Ammon's horn (tissue), 1 donor: Measurements from ENCODE around the gene EPHA5.

Experiments used
- DNase-seq: peaks from one replicate; pipeline ENCODE4 v3.0.0-alpha.2; 2016; ENCODE audit warnings: low spot score

Gene EPHA5

DNA sequence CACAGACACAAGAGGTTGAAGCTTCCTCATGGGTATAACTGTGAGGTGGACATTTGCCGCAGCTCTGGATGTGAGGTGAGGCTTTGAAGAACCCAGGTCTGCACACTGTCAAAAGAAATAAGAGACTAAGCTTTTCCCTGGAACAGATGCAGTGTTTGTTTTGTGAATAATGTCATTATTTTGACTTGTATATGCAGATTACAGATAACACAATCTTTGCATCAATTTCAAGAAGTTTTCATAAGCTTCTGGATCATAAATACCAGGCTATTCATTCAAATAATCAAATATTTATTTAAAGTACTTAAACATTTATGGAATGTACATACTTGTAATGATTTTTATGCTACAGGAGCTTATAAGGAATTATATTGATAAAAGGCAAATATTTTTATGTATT is 174.8 kb downstream of the EPHA5 start:
- no peak for DNase-seq

DNA sequence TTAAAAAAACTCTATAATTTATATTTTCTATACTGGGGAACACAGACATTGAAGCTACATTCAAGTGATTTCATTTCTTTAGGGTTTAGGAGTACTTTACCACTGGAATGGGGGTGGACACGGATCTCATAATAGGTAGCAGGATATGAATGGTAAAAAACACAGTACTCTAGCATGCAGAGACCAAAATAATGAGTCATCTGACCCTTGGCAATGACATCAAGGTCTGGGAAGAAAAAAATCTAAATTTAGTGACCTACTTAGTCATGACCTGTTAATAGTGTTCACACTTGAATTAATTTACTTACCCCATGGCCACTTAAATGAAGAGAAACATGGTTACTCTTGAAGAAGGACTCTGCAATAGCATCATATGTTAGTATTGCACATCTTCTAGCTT is 187.9 kb downstream of the EPHA5 start:
- DNase-seq: no peak

DNA sequence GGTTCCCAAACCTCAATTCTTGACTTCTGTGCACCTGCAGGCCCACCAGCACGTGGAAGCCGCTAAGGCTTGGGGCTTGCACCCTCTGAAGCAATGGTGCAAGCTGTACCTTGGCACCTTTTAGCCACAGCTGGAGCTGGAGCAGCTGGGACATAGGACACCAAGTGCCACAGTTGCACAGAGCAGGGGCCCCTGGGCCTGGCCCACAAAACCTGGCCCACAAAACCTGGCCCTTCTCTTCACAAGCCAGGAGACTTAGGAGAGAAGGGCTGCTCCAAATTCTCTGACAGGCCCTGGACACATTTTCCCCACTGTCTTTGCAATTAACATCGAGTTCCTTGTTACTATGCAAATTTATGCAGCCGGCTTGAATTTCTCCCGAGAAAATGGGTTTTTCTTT is 197.8 kb downstream of the EPHA5 start:
- DNase-seq: no peak

DNA sequence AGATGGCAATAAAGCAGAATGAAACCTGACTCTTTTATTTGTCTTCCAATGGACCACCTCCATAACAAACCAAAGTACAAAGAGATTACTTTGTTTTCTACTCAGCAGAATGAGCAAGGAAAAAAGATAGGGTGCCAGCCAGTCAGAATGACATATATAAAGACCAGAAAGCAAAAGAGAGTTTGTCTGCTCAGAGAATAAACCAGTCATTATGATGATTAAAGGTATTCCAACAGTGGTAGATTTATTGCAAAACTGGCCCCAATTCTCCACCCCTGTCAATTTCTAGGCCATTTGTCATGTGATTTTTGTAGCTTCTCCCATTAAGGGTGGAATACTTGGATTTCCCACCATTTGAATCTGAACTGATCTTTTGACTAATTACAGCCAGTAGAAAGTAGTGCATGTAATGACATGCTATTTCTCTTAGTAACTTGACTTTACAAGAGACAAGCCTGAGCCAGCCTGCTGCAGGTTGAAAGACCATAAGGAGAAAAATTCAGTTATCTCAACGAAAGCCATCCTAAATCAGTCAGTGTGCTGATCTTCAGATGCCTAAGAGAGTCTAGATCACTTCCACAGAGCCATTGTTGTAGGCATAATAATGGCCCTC is 203.1 kb downstream of the EPHA5 start:
- DNase-seq: no peak

DNA sequence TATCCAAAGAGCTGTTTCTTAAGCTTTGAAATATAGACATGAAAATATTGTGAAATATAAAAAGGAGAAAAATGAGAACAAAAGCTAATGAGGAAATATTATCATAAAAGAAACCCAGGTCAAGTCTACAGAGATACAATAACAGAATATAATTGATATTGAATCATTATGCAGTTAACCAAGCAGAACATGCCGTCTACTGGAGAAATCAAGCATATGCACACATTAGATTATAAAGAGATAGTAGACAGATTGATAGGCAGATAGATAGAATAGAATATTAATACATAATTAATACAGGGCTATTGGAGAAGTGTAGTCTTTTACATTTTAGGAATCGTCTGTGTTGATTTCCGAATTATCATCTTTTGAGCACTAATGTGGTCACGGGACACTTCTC is 208.5 kb downstream of the EPHA5 start:
- DNase-seq: no peak

DNA sequence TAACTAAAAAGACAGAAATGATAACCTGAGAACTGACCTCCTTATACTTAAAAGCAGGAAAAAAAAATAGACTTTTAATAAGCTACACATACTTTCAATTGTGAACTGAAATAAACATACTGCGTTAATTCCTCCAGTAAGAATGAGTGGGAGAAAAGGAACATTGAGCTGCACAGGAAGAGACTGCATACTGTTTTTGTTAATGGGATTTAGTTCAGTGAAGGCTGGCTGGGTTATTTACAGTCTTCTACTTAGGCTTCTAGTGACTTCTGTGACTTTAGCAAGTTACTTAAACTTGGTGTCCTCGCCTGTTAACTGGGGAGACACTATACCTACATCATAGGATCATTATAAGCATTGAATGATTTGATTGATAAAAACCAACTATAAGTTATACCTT is 213.3 kb downstream of the EPHA5 start:
- no peak for DNase-seq

DNA sequence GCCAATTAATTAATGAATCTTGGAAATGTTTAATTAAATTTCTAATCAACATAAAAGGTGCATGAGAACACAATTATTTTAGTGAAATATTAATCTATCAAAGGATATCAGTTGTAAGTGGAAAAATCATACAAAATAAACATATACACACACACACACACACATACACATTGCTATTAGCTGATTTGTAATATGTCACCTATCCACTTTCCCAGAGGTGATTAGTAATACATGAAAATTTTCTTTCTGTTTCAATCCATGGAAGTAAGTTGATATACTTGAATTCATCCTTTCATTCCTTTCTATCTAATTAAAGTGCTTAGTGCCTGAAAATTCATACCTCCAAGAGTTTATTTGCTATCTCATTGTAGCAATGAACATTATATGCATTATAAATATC is 213.7 kb downstream of the EPHA5 start:
- DNase-seq: no peak

DNA sequence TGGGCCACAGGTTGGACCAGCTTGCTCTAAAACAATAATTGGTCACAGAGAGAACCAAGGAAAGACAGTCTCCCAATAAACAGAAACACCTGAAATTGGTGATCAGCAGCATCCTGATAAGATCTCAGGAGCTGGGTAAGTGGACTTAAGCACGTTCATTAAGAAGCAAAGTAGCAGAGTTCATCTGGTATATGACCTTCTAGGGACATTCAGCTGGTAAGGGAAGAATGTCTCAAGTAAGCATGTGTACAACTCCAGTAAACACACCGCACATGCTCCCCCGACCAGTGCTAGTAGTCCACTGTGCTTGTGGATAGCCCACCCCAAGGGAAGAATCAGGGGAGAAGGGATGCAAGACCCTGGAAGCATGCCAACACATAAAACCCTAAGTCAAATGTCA is 216.9 kb downstream of the EPHA5 start:
- DNase-seq: no peak

DNA sequence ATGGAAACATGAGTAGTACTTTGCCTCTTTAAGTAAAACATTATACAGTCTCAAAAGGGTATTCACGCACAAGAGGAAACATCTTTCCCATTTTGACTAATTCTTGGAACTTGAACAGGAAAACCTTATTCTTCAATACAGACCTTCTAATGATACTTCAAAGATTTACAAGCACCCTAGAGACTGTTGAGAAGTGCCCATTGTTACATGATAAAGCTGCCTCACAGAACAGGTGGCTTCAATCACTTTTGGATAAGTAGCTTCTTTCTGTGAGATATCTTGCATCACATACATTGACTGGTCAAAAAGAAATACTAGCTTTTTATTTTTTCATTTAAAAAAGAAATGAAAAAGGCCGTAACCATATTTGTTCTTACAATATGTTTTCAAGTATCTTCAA is 219.4 kb downstream of the EPHA5 start:
- no peak for DNase-seq

DNA sequence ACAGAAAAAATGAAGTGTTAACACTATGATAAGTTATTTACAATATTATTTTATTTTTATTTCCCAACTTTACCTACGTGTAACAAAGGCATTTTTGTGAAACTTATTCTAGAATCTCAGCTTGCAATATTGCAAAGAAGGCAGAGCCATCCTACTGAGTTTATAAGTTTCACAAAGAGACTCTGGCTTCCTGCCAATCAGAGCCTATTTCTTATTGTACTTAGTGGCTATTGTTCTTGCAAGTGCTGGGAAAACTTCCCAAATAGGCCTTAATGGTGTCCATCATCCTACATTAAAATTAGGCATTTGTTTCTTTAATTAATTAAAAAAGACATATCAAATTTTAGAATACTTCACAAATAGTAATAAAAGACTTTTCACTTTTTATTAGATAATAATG is 233.2 kb downstream of the EPHA5 start:
- DNase-seq: no peak

DNA sequence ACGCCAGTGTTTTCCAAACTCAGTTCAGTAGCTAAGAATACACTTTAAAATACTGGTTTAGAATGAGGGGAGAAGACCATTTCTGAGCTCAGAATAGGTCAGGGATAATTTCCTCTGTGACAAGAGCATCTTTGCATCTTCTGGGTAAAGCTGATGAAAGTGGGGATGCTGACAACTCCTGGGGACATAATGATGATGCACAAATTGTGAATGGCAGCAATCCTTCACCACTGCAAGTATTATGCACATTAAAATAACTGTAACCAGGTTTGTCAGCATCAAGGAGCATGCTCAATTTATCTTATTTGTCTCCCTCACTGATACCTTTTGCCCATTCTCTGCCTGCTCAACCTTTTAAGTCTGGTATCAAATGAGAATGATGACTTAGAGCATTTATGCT is 248.2 kb downstream of the EPHA5 start:
- no peak for DNase-seq

DNA sequence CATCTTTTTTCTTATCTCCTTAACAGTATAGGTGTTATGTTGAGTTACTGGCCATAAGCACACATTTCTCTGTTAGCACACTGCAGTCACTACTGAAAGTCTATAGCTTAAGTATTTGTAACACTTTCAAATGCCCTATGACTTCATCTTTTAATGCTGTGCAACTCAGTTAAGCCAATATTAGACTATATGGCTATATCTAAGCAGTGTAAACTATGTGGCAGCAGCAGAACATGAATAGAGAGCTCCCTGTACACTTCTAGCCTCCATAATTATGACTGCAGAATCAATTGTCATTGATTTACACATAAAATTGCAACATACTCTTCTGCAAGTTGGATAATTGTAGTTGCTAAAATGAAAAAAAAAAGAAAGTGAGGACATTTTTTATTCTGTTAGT is 250.3 kb downstream of the EPHA5 start:
- DNase-seq: no peak

DNA sequence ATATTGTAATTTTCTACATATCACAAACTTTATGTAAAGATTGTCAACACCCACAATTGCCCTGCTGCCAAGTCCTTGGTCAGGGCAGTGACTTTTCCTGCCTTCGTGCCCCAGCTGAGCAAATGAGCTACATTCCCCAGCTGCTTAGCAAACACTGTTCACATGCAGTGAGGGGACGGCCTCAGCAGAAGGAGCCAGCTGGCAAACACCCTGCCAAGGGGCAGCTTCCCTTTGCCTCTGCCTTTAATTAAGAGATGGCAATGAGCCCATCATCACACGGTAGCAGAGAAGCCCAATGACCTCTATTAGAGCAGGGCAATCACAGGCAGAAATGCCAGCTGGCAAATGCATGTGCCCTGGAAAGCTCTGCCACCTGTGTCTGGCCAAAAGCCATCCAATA is 253.4 kb downstream of the EPHA5 start:
- DNase-seq: peak; percentile 19

DNA sequence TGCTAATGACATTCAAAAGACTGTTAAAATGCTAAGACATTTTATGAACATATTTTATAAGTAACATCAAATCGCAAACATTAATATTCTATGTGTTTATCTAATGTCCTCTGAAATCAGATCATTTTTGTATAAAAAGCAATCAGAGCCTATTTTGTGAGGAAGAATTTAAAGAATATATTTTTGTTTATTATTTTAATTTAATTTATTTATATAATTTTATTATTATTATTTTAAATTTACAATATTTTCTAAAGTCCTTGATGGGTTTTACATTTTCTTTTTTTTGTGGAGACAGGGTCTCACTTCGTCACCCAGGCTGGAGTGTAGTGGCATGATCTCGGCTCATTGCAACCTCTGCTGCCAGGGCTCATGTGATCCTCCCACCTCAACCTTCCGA is 262.8 kb downstream of the EPHA5 start:
- DNase-seq: no peak

DNA sequence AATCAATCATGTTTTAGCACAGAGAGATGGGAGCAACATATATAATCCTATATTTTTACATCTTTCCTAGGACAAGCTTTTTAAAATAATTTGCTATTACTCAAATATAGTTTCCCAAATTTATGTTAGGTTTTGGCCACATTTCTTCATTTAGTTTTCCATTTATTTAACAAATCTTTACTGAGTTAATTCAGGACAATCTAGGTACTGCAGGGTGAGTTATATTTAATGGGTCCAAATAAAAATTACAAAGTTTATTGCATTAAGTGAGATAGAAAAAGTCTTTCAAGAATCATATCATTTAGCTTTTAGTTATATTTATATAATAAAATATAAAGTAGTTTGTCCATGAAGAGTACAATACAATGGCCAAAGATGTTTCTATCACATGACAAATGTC is 269.2 kb downstream of the EPHA5 start:
- DNase-seq: no peak

DNA sequence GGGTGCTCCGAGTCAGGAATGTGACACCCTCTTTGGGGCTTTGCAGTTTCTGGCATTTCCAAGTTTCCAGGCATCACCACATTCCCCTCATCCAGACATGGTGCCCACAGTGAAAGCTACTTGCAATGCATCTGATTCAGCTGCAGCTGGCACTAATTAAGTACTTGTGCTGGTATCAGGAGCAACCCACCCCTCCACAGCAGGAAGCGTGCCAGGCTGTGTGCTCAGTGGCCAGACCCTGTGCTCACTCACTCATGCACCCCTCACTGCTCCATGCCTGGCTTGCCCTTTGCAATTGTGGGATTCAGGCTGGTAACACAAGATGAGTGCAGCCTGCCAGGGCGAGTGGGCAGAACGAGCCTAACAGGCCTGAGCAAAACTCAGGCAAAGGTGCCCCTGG is 271.2 kb downstream of the EPHA5 start:
- DNase-seq: no peak

DNA sequence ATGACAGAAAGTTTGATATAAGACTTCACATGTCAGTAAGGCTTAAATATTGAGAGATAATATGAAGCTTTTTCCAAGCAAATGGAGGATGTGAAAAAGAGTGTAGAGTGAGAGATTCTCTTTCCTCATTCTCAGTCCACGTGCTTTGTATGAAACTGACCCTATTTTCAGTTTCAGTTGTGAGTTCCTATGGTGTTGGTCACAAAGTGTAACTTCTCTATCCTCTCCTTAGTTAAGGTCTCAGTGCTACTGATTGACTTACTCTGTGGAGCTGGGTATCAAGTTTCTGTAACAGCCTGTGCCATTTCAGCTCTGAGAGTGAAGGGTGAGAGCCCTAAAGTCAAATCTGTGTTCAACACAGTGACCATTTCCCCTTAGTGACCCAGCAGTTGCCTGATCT is 277.2 kb downstream of the EPHA5 start:
- no peak for DNase-seq

DNA sequence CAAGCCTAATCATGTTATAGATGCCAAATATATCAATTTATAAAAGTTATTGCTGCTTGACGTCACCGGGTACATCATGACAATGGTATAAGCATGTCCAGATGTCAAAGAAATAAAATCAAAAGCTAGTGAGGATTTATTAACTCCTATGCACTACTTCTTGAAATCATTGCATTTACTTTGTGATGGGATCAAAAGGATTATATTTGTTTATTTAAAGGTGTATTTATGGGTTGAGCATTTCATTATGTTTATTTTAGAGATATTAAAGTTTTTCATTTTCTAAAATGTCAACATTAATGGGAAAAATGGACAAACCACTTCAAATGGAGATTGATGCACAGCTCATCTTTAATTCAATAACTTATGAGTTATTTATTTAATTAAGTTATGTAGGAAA is 277.8 kb downstream of the EPHA5 start:
- no peak for DNase-seq

DNA sequence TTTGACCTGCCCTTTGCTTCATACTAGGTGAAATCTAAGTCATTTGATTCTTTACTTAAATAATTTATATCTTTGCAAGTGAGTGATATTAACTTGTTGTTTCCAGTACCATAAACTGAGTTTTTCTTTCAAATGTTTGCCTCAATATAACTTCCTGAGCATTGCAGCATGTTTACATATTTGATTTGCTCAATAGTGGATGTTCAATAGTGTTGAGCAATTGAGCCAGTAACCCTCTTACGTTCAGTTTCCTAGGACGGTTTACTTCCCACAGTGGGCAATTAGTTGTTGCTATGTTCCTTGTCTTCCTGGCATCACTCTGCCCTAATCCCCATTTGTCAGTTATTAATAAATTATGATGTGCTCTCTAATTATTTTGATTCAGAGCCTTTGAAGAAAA is 278.5 kb downstream of the EPHA5 start:
- no peak for DNase-seq

DNA sequence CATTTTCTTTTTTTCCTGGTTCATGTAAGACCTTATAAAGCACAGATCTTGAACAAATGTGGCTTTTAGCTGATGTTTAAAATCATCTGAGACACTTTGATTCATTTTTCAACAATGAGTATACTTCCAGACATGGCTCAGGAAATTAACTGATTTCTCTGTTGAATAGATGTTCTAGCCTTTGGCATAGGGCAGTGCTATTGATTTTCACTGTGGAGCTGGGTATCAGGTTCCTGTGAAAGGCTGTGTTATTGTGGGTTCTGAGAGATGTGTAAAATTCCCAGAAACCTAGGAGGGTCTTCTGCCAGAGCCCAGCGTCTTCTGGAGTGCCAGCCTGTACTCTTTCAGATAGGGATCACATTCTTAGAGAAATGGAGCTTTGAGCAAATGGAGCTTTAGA is 278.9 kb downstream of the EPHA5 start:
- DNase-seq: no peak

DNA sequence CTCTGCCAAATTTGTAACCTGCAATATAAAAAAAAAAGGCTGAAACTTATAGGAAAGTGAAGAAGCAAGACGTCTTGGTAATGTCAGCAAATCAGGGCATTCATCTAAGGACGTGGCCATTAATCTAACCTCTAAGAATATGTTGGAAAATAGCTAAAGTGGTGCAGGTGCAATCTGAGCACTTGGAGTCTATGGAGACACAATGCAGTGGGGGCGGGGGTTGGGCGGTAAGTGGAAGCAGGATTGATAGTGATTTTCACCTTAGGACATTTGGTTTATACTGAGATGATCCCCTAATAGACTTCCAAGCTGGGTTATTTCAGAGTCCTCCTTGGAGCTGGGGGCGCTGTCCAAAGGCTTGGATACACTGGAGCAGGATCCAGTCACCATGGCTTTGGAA is 283.4 kb downstream of the EPHA5 start:
- no peak for DNase-seq

DNA sequence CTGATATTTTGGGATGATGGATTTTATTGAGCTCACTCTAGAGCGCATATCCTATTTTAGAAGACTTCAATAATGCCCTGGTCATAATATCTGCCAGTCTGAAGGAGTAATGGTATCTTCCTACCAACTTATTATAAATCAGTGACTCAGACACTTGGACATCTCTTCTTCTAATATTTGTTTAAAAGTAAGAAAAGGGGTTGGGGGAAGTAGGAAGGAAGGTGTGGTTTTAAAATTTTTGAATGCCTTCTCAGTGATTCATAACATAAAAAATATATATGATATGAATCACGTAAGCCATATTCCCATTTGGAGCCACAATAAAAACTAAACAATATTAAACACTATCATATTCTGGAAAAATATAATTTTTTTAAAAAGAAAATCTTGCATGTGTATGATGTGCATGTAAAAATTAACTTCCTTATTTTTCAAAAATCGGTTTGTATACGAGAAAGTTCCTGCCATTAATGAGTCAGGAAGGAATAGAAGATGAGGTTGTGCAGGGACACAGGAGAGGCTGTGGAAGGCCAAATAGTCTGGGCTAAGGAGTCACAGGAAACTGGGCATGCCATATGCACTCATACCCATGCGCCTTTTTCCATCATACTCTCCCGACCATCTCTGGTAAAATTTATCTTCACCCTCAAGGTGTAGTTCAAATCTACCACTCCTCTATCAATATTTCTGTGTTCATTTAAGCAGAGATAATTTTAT is 286.5 kb downstream of the EPHA5 start:
- no peak for DNase-seq

DNA sequence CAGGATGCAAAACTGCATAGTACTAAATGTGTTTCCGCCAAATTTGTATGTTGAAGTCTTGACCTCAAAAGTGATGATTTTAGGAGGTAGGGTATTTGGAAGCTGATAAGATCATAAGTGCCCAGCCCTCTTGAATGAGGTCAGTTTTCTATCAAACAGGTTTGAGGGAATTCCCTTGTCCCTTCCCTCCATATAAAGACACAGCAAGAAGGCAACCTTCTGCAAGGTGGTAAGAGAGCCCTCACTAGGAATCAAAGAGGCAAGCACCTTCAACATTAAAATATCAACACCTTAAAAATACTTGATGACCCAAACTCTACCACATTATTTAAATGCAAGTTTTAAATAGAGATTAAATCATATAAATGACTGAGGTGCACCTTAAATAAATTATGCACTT is 288.6 kb downstream of the EPHA5 start:
- no peak for DNase-seq

DNA sequence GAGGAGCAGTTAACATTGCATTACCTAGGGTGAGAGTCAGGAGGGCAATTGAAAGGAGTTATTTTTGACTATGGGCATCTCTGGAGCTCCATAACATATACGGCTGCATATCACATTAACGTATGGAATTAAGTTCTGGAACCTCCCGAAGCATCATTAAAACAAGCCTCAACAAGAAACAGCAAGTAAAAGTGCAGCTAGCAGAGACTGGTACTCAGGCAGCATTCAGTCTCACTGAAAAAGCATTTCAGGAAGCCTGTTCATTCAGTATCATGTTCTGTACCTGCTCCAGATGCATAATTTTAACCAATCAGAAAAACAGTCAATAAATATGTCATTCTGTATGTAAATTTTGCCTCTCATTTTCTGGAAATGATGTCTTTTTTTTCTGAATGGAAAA is 299.6 kb downstream of the EPHA5 start:
- DNase-seq: no peak
